ENCODE data around the gene ABHD12B. TPM values are rescaled to one million over a fixed set of nuclear protein-coding genes. Genes with fewer than 3 reads are reported as not detected.

Gene ABHD12B
- total RNA-seq, 1 experiment from 2014 or later = 0.37 TPM

GRCh38 chr14:50943943-50944646, 72.2 kb downstream of the ABHD12B start, which contains the start of gene PYGL:
Gene PYGL (minus strand): TSS chr14:50944483. CDS start chr14:50944403, 80 bp downstream.
- peak; percentile 68 for DNase-seq (ENCODE audit: low spot score)
- Histone ChIP-seq H3K27me3 (replicated peaks; ENCODE audit: insufficient read depth, low read depth, low read length, poor library complexity) (no peaks in the 10 kb centered on the region), H3K9me3 (ENCODE audit: low read depth, low read length, poor library complexity, severe bottlenecking) (no peaks in the 10 kb centered on the region), H3K4me1 (ENCODE audit: insufficient read depth, low read length, poor library complexity, severe bottlenecking) (peaks cover 3% of the 10 kb centered on the region), H3K27ac (ENCODE audit: low read depth, low read length, poor library complexity, severe bottlenecking) (peak within 1 kb of the TSS; percentile 43), H3K36me3 (ENCODE audit: insufficient read depth, low read length, poor library complexity, severe bottlenecking) (no peaks in the 10 kb centered on the region), H3K4me3 (ENCODE audit: low read depth, low read length, poor library complexity, severe bottlenecking) (peak within 1 kb of the TSS; percentile 78)
- POLR2A ChIA-PET (ENCODE audit: low non-redundant PET) = no interaction called here
- intact Hi-C loops (cut with micrococcal nuclease; ENCODE audit: unreplicated experiment) = no loop called here
- no TSS peak for BruUV-seq (replicated peaks)
- no peak for TF ChIP-seq CTCF (conservative IDR thresholded peaks at IDR 0.05; ENCODE audit: low read depth, low read length)
- TF ChIP-seq EZH2 (IDR thresholded peaks at IDR 0.05; ENCODE audit: borderline replicate concordance, low read depth, low read length, poor library complexity, severe bottlenecking) = no peak
- CTCF ChIA-PET = no interaction called here

GRCh38 chr14:50944647-50945413, 73.0 kb downstream of the ABHD12B start:
- H3K27ac ChIP-seq (ENCODE audit: low read depth, low read length, poor library complexity, severe bottlenecking) = peak overlapping the region; percentile 43
- CTCF ChIA-PET = no interaction called here

More at GRCh38 chr14:50944647-50945413, 73.0 kb downstream of the ABHD12B start:
- Histone ChIP-seq H3K36me3 (ENCODE audit: insufficient read depth, low read length, poor library complexity, severe bottlenecking) (no peaks in the 10 kb centered on the region), H3K9me3 (ENCODE audit: low read depth, low read length, poor library complexity, severe bottlenecking) (no peaks in the 10 kb centered on the region), H3K4me3 (ENCODE audit: low read depth, low read length, poor library complexity, severe bottlenecking) (peak overlapping the region; percentile 78), H3K27me3 (replicated peaks; ENCODE audit: insufficient read depth, low read depth, low read length, poor library complexity) (no peaks in the 10 kb centered on the region), H3K4me1 (ENCODE audit: insufficient read depth, low read length, poor library complexity, severe bottlenecking) (peaks cover 3% of the 10 kb centered on the region)
- no peak for TF ChIP-seq CTCF (conservative IDR thresholded peaks at IDR 0.05; ENCODE audit: low read depth, low read length)
- TF ChIP-seq EZH2 (IDR thresholded peaks at IDR 0.05; ENCODE audit: borderline replicate concordance, low read depth, low read length, poor library complexity, severe bottlenecking) = no peak
- DNase-seq (ENCODE audit: low spot score) = peak; percentile 56
- no TSS peak for BruUV-seq (replicated peaks)
- intact Hi-C loops (cut with micrococcal nuclease; ENCODE audit: unreplicated experiment) = no loop called here
- POLR2A ChIA-PET (ENCODE audit: low non-redundant PET) = no interaction called here

Measured in A673 (cell line).